Peyer's patch (tissue), 4 donors: ENCODE measurements around the gene TIAM1.

Source experiments
- CTCF ChIP-seq, 6 experiments: fragments of 450-650 bp in 4 of 6; fragments of 200-600 bp in 2 of 6; sonication (generic) in 1 of 6; IDR thresholded peaks; one replicate each; pipeline ENCODE4 v1.5.1; 2017 to 2019; ENCODE audit warnings: antibody characterized with exemption in 6 of 6, mild to moderate bottlenecking in 3 of 6, moderate library complexity in 1 of 6
- POLR2A ChIP-seq, 2 donors: fragments of 450-650 bp; IDR thresholded peaks; one replicate each; pipeline ENCODE4 v1.5.1; 2017; ENCODE audit warnings: antibody characterized with exemption in 2 of 2, mild to moderate bottlenecking in 2 of 2, moderate library complexity in 2 of 2

DNA sequence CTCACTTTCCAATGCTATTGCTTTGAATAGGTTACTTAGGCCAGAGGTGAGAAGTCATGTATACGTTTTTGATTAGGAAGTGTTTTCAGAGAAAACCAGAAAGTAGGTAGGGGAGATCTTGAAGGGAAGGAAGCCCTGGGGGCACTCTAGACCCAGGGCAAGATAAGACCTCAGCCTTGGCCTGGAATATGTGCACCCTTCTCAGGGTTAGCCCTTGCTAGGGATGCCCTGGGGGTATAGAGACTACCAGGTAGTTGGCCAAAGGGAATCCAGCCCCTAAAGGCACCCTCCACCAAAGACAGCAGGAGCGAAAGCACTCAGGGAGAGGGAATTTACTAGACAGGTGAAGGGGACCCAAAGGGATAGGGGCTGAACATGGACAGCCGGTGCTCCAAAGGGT is 7.0 kb downstream of the TIAM1 start:
- TF ChIP-seq CTCF (IDR thresholded peaks at IDR 0.05) (no peak), POLR2A (IDR thresholded peaks at IDR 0.05) (no peak)
